HepG2 (cell line): Measurements from ENCODE around the gene SETD2. TPM values are rescaled to one million over a fixed set of nuclear protein-coding genes. Genes with fewer than 3 reads are reported as not detected.

ENCODE experiments used
- CTCF ChIP-seq: sonication (generic); formaldehyde crosslinking; IDR thresholded peaks from 2 replicates; pipeline ENCODE4 v1.5.0; 2020; ENCODE audit warnings: mild to moderate bottlenecking, missing genetic modification reagents, moderate library complexity
- MAFF ChIP-seq: IDR thresholded peaks from 2 replicates; pipeline ENCODE4 v1.6.1; 2011; ENCODE audit warnings: low read depth, low read length, improper control_type of control experiment
- SPEN ChIP-seq: sonication (generic); formaldehyde crosslinking; IDR thresholded peaks from 2 replicates; pipeline ENCODE4 v1.5.1; 2020; ENCODE audit warnings: low read depth, mild to moderate bottlenecking, missing genetic modification reagents
- TEAD3 ChIP-seq: optimal IDR thresholded peaks from 2 replicates; pipeline ENCODE3; 2016; ENCODE audit warnings: borderline replicate concordance
- ZNF318 ChIP-seq: sonication (generic); formaldehyde crosslinking; IDR thresholded peaks from 2 replicates; pipeline ENCODE4 v1.4.0; 2020; ENCODE audit warnings: mild to moderate bottlenecking, missing genetic modification reagents
- ZNF333 ChIP-seq: sonication (generic); formaldehyde crosslinking; IDR thresholded peaks from 2 replicates; pipeline ENCODE4 v1.4.0; 2020; ENCODE audit warnings: mild to moderate bottlenecking, missing genetic modification reagents, borderline replicate concordance
- ZNF567 ChIP-seq: sonication (generic); formaldehyde crosslinking; IDR thresholded peaks from 2 replicates; pipeline ENCODE4 v1.8.1; 2023; ENCODE audit warnings: mild to moderate bottlenecking, missing genetic modification reagents, borderline replicate concordance
- ZNF616 ChIP-seq: sonication (generic); formaldehyde crosslinking; IDR thresholded peaks from 2 replicates; pipeline ENCODE4 v1.5.0; 2020; ENCODE audit warnings: low read depth, mild to moderate bottlenecking, missing genetic modification reagents
- ZNF780A ChIP-seq: sonication (generic); formaldehyde crosslinking; IDR thresholded peaks from 2 replicates; pipeline ENCODE4 v1.8.0; 2022; ENCODE audit warnings: mild to moderate bottlenecking, missing genetic modification reagents, moderate library complexity
- polyA plus RNA-seq, 8 experiments: library from polyadenylated mRNA; depleted of rRNA in 3 of 8; stranded (reverse) in 7 of 8; unstranded in 1 of 8; fragments of >200 nt; fragmentation: Illumina TruSeq in 4 of 8; extraction: Trizol in 4 of 8; gene quantifications; 2 replicates each; pipeline versions ENCODE4 v1.2.1 to v1.2.3, GENCODE V29; 2011 to 2016; ENCODE audit warnings: low read depth in 4 of 8, missing spikeins in 1 of 8, mixed read lengths in 1 of 8; ENCODE audit not compliant: insufficient read depth in 1 of 8
- total RNA-seq, 5 experiments: library from RNA; depleted of rRNA; stranded (reverse); fragments of >200 nt; fragmentation: Illumina TruSeq; extraction: Trizol; gene quantifications; 2 replicates each; pipeline ENCODE4 v1.2.3, GENCODE V29; 2016; ENCODE audit warnings: low read depth in 1 of 5
- TF ChIP-seq, protein P1 (sequence below): sonication (generic); formaldehyde crosslinking; IDR thresholded peaks from 2 replicates; pipeline ENCODE4 v1.5.0; 2020; ENCODE audit warnings: mild to moderate bottlenecking, missing genetic modification reagents
- TF ChIP-seq, protein P2 (sequence below): sonication (generic); formaldehyde crosslinking; conservative IDR thresholded peaks from 2 replicates; pipeline ENCODE4 v1.8.0; 2022; ENCODE audit warnings: missing genetic modification reagents

The SETD2 gene
- total and polyA plus RNA-seq, 2 of the 13 experiments (the other 11 are each of a cell fraction or from before 2014, with no cell fraction given) = 14.2 to 24.2 TPM

GRCh38 chr3:46978985-46979944, 184.6 kb downstream of the SETD2 start, which contains the start of gene NBEAL2 (continued):
- TF ChIP-seq ZNF318 (CRISPR knock-in tag) (no peak), ZNF567 (CRISPR knock-in tag) (no peak), SPEN (CRISPR knock-in tag) (peak; percentile 25; the same call in 1 of the 2 replicates), ZNF616 (no peak), TEAD3 (CRISPR knock-in tag) (no peak), CTCF (CRISPR knock-in tag) (peak; percentile 36; the same call in 1 of the 2 replicates), ZNF780A (CRISPR knock-in tag) (no peak), ZNF333 (no peak), MAFF (no peak)
- TF ChIP-seq, protein P1, sequence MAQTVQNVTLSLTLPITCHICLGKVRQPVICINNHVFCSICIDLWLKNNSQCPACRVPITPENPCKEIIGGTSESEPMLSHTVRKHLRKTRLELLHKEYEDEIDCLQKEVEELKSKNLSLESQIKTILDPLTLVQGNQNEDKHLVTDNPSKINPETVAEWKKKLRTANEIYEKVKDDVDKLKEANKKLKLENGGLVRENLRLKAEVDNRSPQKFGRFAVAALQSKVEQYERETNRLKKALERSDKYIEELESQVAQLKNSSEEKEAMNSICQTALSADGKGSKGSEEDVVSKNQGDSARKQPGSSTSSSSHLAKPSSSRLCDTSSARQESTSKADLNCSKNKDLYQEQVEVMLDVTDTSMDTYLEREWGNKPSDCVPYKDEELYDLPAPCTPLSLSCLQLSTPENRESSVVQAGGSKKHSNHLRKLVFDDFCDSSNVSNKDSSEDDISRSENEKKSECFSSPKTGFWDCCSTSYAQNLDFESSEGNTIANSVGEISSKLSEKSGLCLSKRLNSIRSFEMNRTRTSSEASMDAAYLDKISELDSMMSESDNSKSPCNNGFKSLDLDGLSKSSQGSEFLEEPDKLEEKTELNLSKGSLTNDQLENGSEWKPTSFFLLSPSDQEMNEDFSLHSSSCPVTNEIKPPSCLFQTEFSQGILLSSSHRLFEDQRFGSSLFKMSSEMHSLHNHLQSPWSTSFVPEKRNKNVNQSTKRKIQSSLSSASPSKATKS (CRISPR knock-in tag) = no peak
- TF ChIP-seq, protein P2, sequence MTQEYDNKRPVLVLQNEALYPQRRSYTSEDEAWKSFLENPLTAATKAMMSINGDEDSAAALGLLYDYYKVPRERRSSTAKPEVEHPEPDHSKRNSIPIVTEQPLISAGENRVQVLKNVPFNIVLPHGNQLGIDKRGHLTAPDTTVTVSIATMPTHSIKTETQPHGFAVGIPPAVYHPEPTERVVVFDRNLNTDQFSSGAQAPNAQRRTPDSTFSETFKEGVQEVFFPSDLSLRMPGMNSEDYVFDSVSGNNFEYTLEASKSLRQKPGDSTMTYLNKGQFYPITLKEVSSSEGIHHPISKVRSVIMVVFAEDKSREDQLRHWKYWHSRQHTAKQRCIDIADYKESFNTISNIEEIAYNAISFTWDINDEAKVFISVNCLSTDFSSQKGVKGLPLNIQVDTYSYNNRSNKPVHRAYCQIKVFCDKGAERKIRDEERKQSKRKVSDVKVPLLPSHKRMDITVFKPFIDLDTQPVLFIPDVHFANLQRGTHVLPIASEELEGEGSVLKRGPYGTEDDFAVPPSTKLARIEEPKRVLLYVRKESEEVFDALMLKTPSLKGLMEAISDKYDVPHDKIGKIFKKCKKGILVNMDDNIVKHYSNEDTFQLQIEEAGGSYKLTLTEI (CRISPR knock-in tag) = no peak
